Embryonic facial prominence (tissue), 1 donor: ENCODE results near the gene IRGQ.
"Not testable (repeated sequence)": the region's sequence is repeated elsewhere in the genome, so short reads cannot be mapped to it uniquely, and the experiment has no call there.

Experiments
- DNase-seq: peaks from one replicate; pipeline ENCODE4 v3.0.0-alpha.2; 2016; ENCODE audit errors: extremely low spot score

Gene IRGQ

DNA sequence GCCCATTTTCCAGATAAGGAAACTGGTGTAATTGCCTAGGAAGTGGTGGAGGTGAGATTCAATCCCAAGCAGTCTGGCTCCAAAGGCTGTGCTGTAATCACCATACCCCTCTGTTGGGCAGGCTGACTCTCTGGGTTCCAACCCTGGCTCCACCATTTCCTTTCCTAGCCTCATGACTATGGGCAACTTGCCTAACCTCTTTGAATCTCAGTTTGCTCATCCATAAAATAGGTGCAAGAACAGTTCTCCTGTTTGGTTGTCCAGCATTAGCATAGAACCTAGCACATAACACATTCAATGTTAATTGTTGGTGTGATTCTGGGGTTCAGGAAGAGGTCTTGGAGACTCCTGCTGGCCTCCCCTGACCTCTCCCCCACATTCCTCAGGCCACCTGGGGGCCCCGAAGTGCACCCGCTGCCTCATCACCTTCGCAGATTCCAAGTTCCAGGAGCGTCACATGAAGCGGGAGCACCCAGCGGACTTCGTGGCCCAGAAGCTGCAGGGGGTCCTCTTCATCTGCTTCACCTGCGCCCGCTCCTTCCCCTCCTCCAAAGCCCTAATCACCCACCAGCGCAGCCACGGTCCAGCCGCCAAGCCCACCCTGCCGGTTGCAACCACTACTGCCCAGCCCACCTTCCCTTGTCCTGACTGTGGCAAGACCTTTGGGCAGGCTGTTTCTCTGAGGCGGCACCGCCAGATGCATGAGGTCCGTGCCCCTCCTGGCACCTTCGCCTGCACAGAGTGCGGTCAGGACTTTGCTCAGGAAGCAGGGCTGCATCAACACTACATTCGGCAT lies 2.7 kb upstream of the IRGQ start:
- DNase-seq, result no peak

DNA sequence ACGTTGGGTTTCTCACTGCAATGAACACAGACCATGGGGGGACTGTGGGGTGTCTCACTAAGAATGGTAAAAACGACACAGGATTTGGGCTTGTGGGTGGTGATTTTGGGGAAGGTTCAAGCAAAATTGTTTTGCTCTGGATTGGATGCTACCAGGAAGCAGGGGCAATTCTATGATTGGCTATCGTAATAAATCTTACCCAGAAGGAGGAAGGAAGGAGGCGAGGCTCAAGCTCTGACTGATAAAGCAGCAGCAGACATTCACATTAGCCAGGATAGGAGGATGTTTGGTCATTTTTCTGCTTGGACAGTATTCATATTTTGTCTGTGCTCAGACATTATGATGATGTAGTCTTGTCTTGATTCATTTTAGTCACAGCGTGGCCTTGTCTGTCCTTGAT lies 1.9 kb upstream of the IRGQ start:
- no peak for DNase-seq

DNA sequence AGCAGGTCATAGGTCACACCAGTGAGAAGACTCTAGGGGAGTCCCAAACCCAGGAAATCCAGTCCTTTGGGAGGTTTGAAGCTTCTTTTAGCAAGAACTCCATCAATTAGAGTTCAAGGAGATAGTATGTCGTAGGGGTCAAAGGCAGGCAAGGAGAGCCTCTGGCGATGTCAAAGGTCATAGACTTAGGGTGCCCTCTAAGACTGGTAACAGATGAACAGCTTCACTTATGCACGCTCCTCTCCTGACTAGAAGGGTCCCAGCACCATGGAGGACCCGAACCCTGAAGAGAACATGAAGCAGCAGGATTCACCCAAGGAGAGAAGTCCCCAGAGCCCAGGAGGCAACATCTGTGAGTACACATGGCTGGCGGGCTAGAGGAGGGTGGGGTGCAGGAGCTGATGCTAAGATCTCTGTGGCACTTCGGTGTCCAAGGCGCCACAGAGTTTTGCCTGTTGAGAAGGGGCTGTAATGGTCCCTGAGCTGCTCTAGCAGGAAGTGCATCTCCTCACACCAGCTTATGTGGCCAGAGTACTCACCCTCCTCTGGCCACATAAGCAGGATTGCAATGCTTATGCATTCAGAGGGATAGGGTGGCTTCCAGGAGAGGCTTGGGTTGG lies 1.0 kb upstream of the IRGQ start:
- DNase-seq, result no peak

DNA sequence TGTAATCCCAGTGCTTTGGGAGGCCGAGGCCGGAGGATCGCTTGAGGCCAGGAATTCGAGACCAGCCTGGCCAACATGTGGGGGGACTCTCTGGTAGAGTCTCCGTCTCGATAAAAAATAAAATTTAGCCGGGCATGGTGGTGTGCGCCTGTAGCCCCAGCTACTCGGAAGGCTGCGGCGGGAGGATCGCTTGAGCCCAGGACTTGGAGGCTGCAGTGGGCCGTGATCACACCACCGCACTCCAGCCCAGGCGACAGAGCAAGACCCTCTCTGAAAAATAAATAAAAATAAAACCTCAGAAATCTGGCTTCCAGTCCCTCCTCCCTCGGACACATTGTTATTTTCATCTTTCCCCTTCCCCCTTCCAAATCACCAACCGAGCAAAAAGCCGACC lies 332 bp downstream of the IRGQ start:
- DNase-seq, result no peak

DNA sequence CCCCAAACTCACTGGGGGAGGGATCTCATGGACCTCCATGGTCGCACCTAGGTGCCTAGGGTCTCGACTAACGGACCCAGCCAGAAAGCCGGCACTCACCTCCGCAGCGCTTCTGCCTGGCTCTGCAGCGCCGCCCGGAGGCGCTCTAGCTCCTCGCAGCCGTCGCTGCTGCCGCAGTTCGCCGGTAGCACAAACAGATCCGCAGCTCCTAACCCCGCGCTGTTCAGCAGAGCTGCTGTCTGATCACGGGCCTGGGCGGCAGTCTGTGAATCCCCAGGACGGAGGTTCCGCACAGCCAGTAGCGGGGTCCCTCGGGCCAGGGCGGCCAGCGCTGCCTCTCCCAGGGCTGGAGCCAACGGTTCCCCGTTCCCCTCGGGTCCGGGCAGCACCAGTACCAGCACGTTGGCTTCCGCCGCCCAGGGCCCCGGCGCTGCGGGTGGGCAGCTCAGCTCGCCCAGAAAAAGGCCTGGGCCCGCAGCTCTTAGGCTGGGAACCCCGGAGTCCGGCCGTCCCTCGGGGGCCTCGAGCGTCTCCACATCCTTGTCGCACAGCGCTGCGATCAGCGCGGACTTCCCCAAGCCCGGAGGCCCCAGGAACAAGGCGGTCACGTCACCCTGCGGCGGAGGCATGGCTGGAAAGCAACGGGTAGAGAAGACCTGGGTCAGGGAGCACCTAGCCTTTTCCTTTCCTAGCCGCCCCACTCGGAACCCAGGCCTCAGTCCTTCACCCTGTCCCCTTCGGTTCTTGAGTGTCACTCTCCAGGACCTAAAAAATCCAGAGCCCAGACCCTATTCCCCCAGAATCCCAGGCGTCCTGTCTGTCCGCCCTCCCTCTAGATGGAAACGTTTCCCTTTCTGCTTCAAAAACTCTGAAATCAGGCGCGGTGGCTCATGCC lies 977 bp downstream of the IRGQ start:
- no peak for DNase-seq

DNA sequence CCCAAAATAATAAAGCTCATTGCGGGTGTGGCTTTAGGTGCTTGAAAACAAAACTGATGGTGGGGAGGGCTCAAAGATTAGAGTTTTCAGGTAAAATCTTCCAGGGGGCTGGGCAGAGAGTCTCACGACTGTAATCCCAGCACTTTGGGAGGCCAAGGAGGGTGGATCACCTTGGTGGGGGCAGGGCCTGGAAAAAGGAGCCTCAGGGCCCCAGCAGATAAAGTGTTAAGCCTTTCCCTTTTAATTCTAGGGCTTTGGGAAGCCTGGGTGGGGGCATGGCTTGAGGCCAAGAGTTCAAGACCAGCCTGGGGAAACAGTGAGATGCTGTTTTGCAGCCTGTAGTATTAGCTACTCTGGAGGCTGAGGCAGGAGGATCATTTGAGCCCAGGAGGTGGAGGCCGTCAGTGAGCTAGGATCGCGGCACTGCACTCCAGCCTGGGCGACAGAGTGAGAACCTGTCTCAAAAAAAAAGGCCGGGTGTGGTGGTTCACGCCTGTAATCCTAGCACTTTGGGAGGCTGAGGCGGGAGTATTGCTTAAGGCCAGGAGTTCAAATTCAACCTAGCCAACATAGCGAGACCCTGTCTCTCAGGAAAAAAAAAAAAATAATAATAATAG lies 1.7 kb downstream of the IRGQ start:
- no peak for DNase-seq

DNA sequence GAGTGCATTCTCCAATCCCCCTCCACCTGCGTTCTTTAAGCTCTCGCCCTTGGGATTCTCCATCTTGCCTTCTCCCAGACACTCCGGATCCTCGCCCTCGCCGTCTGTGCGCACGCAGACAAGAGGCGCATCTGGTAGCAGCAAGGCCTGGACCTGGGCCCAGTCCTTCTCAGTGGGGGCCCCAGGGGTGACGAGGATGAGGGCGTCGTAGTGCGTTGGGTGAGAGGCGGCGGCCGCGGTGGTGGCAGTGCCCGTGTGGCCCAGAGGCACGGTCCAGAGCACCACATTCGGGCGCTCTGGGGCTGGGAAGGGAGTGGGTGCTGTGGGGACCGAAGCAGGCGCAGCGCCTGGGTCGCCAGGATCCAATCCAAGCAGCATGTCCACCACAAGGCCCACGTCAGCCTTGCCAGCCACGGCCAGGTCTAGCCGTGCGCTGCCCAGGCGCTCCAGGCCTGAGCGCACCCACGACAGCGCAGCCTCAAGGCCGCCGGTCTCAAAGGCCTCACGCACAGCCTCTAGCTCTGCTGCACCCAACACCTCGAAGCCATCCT lies 3.1 kb downstream of the IRGQ start:
- no peak for DNase-seq

DNA sequence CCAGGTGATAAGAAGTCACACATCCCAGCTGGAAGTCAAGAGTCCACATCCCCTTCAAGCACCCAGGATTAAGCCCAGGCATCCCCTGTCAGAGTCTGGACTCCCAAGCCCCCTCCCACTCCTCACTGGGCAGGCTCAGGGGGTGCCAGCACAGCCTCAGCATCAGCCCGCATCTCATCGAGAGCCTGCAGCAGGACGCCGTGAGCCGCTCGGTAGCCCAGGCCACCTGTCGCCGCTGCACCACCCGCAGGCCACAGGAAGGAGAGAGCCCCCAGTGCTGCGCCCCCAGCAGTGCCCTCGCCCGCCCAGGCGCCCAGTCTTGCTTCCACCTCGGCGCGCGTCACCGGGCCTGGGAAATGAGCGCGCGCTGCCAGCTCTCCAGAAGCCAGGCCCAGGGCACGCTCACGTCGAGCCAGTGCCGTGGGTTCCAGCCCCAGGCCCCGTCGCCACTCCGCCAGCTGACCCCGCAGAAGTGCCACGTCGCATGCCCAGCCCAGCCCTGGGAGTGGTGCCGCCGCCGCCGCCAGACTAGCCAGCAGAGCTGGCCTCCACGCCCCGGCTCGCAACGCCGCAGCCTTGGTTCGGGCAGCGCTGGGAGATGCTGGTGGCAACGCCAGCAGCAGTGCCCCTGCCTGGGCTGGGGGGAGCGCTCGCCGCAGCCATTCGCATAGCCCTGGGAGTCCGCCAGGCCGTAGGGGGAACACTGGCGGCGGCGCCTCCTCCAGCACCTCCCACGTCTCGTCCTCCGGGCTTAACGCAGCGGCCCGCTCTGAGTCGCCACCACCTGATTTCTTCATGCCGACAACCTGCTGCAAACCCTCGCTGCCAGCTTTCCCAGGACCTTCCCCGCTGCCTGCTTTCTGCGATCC lies 3.8 kb downstream of the IRGQ start:
- DNase-seq, result no peak

DNA sequence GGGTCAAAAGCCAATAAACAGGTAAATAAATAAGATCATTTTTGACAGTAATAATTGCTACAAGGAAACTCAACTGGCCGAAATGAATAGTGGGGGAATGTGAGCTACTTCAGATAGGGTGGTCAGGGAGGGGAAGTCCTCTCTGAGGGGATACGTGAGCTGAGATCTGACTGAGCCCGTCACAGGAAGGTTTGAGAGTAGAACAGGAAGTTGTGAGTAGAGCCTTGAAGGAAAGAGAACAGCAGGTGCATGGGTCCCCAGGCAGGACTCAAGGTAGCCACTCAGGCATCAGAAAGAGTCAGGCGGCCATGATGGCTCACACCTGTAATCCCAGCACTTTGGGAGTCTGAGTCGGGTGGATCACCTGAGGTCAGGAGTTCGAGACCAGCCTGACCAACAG lies 6.3 kb downstream of the IRGQ start:
- no peak for DNase-seq

DNA sequence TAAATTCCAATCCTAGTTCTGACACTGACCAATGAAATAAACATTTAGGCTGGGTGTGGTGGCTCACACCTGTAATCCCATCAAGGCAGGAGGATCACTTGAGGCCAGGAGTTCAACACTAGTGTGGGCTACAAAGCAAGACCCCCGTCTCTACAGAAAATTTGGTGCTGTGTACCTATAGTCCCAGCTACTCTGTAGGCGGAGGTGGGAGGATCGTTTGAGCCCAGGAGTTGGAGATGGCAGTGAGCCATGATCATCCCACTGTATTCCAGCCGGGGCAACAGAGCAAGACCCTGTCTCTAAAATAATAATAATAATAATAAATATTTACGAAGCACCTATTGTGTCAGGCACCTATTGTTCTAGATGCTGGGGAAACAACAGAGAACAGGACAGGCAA lies 6.7 kb downstream of the IRGQ start:
- no peak for DNase-seq

DNA sequence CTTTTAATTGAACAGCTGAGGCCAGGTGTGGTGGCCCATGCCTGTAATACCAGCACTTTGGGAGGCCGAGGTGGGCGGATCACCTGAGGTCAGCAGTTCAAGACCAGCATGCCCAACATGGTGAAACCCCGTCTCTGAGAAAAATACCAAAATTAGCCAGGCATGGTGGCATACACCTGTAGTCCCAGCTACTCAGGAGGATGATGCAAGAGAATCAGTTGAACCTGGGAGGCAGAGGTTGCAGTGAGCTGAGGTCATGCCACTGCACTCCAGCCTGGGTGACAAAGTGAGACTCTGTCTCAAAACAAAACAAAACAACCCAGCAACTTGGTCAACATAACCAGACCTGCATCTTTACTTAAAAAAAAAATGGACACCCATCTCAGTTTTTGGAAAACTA lies 8.9 kb downstream of the IRGQ start:
- not testable (repeated sequence) for DNase-seq

DNA sequence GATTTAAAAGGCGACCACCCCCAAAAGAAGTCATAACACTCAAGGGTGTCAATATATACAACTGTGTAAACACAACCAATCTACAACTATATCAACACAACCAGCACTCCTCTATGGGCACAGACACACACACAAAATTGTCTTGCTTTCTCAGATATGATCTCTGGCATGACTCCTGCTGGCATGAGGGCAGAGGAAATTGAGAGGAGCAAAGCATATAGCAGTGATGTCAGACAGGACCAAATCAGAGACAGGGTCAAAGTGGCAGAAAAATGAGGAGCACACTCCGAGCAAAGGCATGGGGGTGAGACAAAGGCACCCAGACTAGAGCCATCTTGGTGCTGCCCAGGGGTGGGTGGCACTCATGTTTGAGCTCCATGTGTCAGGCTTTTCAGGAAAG lies 9.6 kb downstream of the IRGQ start:
- DNase-seq, result no peak

DNA sequence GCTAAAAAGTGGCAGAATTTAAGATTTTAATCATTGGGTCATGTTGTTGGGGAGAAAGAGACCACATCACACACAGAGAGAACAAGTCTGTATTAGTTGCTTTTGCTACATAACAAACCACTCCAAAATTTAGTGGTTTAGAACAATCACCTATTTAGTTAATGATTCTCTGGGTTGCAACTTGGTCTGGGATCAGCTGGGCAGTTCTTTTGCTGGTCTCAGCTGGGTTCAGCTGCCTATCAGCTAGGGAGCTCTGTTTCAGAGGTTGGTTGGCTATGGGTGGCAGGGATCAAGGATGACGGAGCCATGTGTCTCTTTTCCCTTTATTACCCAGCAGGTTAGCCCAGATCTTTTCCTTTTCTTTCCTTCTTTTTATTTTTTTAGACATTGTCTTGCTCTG lies 11.4 kb downstream of the IRGQ start:
- no peak for DNase-seq

DNA sequence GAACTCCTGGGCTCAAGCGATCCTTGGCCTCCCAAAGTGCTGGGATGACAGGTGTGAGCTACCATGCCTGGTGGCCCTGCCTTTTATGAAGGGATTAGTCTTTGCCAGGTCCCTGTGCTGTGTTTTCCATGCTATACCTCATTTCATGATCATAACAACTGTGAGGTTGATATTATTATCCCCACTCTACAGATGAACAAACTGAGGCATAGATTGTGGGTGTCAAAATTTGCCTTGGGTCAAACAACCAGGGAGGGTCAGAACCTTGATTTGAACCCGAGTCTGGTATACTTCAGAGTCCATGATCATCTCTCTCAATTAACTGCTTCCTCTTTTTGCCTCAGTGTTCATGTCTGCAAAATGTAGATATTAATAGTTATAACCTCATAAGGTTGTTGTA lies 13.4 kb downstream of the IRGQ start:
- no peak for DNase-seq

DNA sequence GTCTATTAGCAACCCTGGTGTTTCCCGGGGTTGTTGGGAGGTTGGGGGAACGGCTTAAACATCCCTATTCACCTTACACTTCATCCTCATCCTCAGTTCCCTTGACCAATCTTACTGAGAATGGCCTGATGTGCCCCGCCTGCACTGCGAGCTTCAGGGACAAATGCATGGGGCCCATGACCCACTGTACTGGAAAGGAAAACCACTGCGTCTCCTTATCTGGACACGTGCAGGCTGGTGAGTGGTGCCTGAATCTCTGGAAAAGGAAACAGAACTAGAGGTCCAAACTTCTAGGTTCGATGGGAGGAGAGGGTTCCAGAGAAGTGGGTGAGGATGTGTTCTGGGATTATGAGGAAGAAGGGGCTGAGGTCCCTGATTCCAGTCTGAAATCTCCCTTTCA lies 14.5 kb downstream of the IRGQ start:
- DNase-seq, result no peak

DNA sequence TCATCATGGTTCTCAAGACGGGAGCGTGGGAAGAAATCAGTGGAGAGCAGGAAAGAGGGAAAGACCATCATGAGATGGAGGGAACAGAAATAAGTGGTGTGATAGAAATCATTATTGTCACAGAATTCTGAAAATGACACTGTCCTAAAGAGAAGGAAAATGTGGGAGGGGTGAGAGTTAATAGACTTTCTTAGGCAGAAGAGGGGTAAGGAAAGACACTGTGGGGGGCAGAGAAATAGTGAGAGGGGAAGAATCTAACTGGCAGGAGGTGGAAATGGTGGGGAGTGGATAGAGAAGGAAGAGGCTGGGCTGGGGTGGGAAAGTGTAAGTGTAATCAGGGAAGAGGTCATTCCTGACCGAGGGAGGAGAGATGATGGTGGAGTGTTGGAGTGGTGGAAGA lies 17.1 kb downstream of the IRGQ start:
- DNase-seq, result no peak

DNA sequence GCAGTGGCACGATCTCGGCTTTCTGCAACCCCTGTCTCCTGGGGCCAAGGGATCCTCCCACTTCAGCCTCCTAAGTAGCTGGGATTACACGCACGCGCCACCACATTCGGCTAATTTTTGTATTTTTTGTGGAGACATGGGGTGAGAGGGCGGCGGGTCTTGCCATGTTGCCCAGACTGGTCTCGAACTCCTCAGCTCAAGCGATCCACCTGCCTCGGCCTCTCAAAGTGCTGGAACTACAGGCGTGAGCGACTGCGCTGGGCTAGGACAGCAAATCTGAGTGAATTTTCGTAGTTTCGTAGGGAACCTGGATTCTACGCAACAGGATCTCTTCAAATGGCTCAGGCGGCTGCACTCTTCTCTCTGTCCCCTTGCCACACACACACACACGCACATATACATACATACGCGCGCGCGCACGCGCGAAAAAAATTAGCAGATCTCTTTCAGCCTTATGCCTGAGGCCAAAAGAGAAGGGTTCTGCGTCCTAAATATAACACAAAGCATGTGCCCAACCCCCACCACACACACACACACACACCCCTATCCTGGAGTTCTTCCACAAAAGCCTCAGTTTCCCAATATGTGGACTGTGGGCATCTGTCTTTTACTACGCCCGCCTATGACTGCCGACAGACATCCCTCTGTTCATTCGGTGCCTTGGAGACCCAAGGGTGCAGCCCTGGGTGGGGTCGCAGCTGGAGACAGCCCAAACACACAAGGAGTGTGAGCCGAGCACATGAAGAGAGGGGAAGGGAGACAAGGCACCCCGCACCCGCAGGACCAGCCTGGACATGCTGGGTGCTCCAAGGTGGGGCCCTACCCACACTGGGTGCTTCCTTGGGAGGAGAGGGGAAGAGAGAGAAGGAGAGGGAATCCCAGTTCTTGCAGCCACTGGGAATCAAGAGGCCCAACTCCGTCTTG lies 19.7 kb downstream of the IRGQ start:
- no peak for DNase-seq

DNA sequence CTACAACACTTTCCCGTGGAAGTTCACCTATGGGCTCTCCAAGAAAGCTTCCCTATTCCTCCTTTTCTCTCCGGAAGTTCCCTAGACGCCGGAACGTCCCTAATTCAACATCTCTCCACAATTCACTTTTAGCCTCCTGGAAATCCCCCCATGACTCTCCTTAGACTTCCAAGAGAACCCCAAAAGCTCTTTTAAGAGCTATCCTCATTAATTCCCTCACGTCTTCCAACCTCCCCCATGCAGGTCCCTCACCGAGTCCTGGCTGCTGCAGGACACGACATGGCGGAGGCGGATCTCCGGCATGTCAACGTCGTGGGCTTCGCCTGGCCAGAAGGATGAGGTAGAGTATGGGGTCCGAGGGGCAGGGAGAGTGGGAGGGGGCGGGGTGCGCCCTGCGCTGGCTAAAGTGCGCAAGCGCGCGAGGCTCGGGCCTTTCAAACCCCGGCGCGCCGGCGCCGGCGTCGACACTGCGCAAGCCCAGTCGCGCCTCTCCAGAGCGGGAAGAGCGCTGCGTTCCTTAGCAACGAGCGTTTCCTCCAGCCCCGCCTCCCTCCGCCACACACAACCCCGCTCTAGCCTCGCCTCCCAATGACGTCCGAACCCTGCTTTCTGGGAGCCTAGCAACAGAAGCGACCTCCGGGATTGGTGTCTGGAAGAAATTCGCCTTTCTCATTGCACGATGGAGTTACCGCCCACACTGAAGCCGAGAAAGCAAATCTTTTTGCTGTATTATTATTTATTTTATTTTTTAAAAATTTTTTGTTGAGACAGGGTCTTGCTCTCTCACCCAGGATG lies 20.6 kb downstream of the IRGQ start, which contains the start of the genes PINLYP and XRCC1:
TSS of gene PINLYP (plus strand) at position 646 of the 795 bp plus-strand sequence. CDS start 1,391 bp downstream, outside the sequence.
TSS of gene XRCC1 (minus strand) at position 372 of the 795 bp plus-strand sequence. CDS start at position 303, 69 bp downstream.
- peak; percentile 98 for DNase-seq
